Natural killer cell (primary cell): ENCODE results near the gene LHFPL3. TPM values are rescaled to one million over a fixed set of nuclear protein-coding genes. Genes with fewer than 3 reads are reported as not detected.

Experiments
- ATAC-seq, 3 donors: fragments of 150-1000 bp in 2 of 3; fragments of 200-7000 bp in 1 of 3; cut with Tn5 transposase; 1 replicate in 1 of 3; 2 replicates in 2 of 3; pipeline ENCODE4 v1.10.0; 2021; ENCODE audit warnings: mild to moderate bottlenecking in 2 of 3, moderate library complexity in 2 of 3
- DNase-seq, 2 donors: peaks; one replicate each; pipeline versions ENCODE4 v3.0.0 to v3.0.0-alpha.2; 2013 to 2021; ENCODE audit warnings: mixed read lengths in 1 of 2
- H3K27ac ChIP-seq: one replicate; pipeline ENCODE4 v1.5.1; 2013; ENCODE audit warnings: mild to moderate bottlenecking, low read length
- H3K27me3 ChIP-seq: one replicate; pipeline ENCODE4 v1.6.1; 2013; ENCODE audit warnings: low read length; ENCODE audit not compliant: control insufficient read depth, insufficient read depth
- H3K36me3 ChIP-seq: one replicate; pipeline ENCODE4 v1.6.1; 2013; ENCODE audit warnings: low read length; ENCODE audit not compliant: control insufficient read depth, insufficient read depth
- H3K4me1 ChIP-seq: one replicate; pipeline ENCODE4 v1.6.1; 2013; ENCODE audit warnings: low read length; ENCODE audit not compliant: control insufficient read depth, insufficient read depth
- H3K4me3 ChIP-seq: one replicate; pipeline ENCODE4 v1.5.1; 2013; ENCODE audit warnings: low read length
- H3K9me3 ChIP-seq: one replicate; pipeline ENCODE4 v1.6.1; 2013; ENCODE audit warnings: low read length; ENCODE audit not compliant: control insufficient read depth, insufficient read depth
- H3K27ac Mint-ChIP-seq, 2 donors: one replicate each; pipeline ENCODE4 v1.8.0; 2022; ENCODE audit warnings: mild to moderate bottlenecking in 2 of 2, mixed read lengths in 2 of 2, moderate library complexity in 1 of 2
- H3K27me3 Mint-ChIP-seq, 2 donors: one replicate each; pipeline ENCODE4 v1.8.0; 2022; ENCODE audit warnings: low read depth in 2 of 2, mixed read lengths in 2 of 2
- H3K36me3 Mint-ChIP-seq: one replicate; pipeline ENCODE4 v1.8.0; 2022; ENCODE audit warnings: mixed read lengths
- H3K4me1 Mint-ChIP-seq, 2 donors: one replicate each; pipeline ENCODE4 v1.8.0; 2022; ENCODE audit warnings: mixed read lengths in 2 of 2
- H3K4me3 Mint-ChIP-seq: one replicate; pipeline ENCODE4 v1.8.0; 2022; ENCODE audit warnings: mild to moderate bottlenecking, moderate library complexity, mixed read lengths
- H3K9me3 Mint-ChIP-seq, 2 donors: one replicate each; pipeline ENCODE4 v1.8.0; 2022; ENCODE audit warnings: mixed read lengths in 2 of 2
- CTCF ChIP-seq: fragments of 200-600 bp; IDR thresholded peaks from one replicate; pipeline ENCODE4 v1.8.0; 2022; ENCODE audit warnings: antibody characterized with exemption
- WGBS: methylation state at CpG from one replicate; pipeline ENCODE4 v1.1.7; 2013; ENCODE audit warnings: missing lambda C conversion rate; ENCODE audit not compliant: insufficient coverage; 5-methylcytosine and 5-hydroxymethylcytosine counted together
- intact Hi-C: fragments of 100-400 bp; cut with micrococcal nuclease; formaldehyde crosslinking; loops from one replicate; pipeline ENCODE4 v1.14.2; 2022
- total RNA-seq, 4 donors: library from RNA; stranded (reverse); fragments of 120-200 nt in 1 of 4; gene quantifications; one replicate each; pipeline versions ENCODE4 v1.2.3 to v1.2.4, GENCODE V29; 2013 to 2022

LHFPL3 gene
- total RNA-seq, 3 donors from 2014 or later (not counting 1 experiment from before 2014, with no cell fraction given) = not detected

- no peaks in the 10 kb centered on the region for H3K36me3 ChIP-seq
- H3K4me1 ChIP-seq = no peaks in the 10 kb centered on the region
- no peak for TF ChIP-seq CTCF
- peaks cover 3 to 9% of the 10 kb centered on the region in 2 donors for H3K27me3 Mint-ChIP-seq
- no peak overlapping the region for H3K4me3 Mint-ChIP-seq
- DNase-seq (no peak), ATAC-seq (no peak)
- H3K27ac ChIP-seq = no peak overlapping the region
- 87% methylated on average over 5 of the region's 5 CpGs for WGBS
- H3K27me3 ChIP-seq = no peaks in the 10 kb centered on the region
- no peak overlapping the region for H3K4me3 ChIP-seq
- intact Hi-C loops = no loop called here
- H3K9me3 Mint-ChIP-seq = no peaks in the 10 kb centered on the region
- H3K27ac Mint-ChIP-seq = no peak overlapping the region
- peaks cover 6 to 7% of the 10 kb centered on the region in 2 donors for H3K4me1 Mint-ChIP-seq
- no peaks in the 10 kb centered on the region for H3K36me3 Mint-ChIP-seq
- no peaks in the 10 kb centered on the region for H3K9me3 ChIP-seq
Observed at GRCh38 chr7:104898434-104898833, 570.0 kb downstream of the LHFPL3 start.

DNA sequence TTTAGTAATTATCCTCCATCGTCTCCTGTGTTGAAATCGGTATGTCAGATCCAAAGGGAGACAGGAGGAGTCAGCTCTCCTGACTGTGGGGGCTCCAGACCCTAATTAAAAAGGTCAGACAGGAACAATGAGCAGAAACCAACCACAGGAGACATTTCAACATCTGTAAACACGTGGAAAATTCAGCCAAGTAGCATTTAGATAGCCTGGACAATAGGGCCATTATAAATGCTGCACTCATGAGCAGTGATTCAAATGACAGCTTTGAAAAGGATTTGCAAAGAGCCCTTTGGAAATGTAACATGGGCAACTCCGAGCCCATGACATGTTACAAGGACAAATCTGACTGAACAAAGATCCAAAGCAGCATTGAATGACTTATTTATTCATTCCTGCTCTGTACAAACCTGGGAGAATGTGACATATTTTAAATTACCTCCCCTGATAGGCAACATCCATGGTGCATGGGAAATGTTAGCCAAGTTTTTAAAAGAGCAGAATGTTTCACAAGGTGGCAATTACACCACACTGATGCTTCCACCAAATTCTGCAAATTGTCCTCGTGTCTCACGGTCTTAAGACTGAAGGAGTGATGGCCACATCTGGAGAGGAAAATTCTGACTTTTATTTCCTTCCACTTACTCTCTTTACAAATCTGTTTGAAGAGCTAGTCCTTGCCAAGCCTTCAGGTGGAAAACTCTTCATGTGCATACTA, 572.3 kb downstream of the LHFPL3 start:
- H3K4me1 ChIP-seq = no peaks in the 10 kb centered on the region
- TF ChIP-seq CTCF = no peak
- H3K27ac ChIP-seq = no peak overlapping the region
- Mint-ChIP-seq H3K4me1 (peaks cover 6 to 7% of the 10 kb centered on the region in 2 donors), H3K9me3 (no peaks in the 10 kb centered on the region), H3K27ac (no peak overlapping the region), H3K36me3 (no peaks in the 10 kb centered on the region), H3K4me3 (no peak overlapping the region), H3K27me3 (peaks cover 0 to 3% of the 10 kb centered on the region in 2 donors)
- no peaks in the 10 kb centered on the region for H3K9me3 ChIP-seq
- DNase-seq (no peak), ATAC-seq (no peak)
- intact Hi-C loops = no loop called here
- WGBS = 82% methylated on average over 6 of the region's 6 CpGs
- no peaks in the 10 kb centered on the region for H3K27me3 ChIP-seq
- no peak overlapping the region for H3K4me3 ChIP-seq
- no peaks in the 10 kb centered on the region for H3K36me3 ChIP-seq

DNA sequence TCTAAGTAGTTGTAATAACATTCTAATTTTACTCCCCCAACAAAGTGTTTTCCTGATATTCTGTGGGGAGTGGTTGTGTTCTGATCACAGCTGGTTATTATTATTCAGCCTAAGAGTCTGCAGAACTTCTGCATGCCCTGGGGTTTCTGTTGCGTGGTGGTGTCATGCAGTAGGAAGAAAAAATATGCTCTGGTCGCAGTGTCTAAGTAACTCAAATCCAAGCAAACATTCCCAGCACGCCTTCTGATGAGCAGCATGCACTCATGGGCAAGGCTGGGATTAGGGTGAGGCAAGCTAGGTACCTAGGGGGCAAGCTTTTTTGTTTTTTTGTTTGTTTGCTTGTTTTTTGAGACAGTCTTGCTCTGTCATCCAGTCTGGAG, 572.8 kb downstream of the LHFPL3 start:
- 95% methylated on average over 3 of the region's 3 CpGs for WGBS
- H3K9me3 Mint-ChIP-seq = no peaks in the 10 kb centered on the region
- DNase-seq = no peak
- Histone ChIP-seq H3K4me3 (no peak overlapping the region), H3K36me3 (no peaks in the 10 kb centered on the region), H3K9me3 (no peaks in the 10 kb centered on the region), H3K27me3 (no peaks in the 10 kb centered on the region), H3K27ac (no peak overlapping the region), H3K4me1 (no peaks in the 10 kb centered on the region)
- H3K27me3 Mint-ChIP-seq = peaks cover 0 to 6% of the 10 kb centered on the region in 2 donors
- H3K4me1 Mint-ChIP-seq = peaks cover 6 to 7% of the 10 kb centered on the region in 2 donors
- no peak for TF ChIP-seq CTCF
- H3K27ac Mint-ChIP-seq = no peak overlapping the region
- intact Hi-C loops = no loop called here
- H3K36me3 Mint-ChIP-seq = no peaks in the 10 kb centered on the region
- no peak for ATAC-seq
- no peak overlapping the region for H3K4me3 Mint-ChIP-seq

DNA sequence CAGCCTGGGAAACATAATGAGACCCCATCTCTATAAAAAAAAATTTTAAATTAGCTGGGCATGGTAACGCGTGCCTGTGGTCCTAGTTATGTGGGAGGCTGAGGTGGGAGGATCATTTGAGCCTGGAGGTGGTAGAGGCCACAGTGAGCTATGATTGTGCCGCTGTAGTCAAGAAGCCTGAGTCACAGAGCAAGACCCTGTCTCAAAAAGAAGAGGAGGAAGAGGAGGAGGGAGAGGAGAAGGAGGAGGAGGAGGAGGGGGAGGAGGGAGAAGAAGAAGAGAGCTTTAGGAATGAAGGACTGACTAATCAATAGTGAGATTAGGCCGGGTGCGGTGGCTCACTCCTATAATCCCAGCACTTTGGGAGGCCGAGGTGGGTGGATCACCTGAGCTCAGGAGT, 573.8 kb downstream of the LHFPL3 start:
- ATAC-seq (no peak), DNase-seq (no peak)
- Histone ChIP-seq H3K4me1 (no peaks in the 10 kb centered on the region), H3K27ac (no peak overlapping the region), H3K27me3 (no peaks in the 10 kb centered on the region), H3K4me3 (no peak overlapping the region), H3K36me3 (no peaks in the 10 kb centered on the region), H3K9me3 (no peaks in the 10 kb centered on the region)
- H3K4me3 Mint-ChIP-seq = no peak overlapping the region
- no peaks in the 10 kb centered on the region for H3K36me3 Mint-ChIP-seq
- H3K4me1 Mint-ChIP-seq = peaks cover 4 to 5% of the 10 kb centered on the region in 2 donors
- intact Hi-C loops = no loop called here
- no peaks in the 10 kb centered on the region for H3K9me3 Mint-ChIP-seq
- WGBS = 97% methylated on average over 6 of the region's 6 CpGs
- peaks cover 0 to 7% of the 10 kb centered on the region in 2 donors for H3K27me3 Mint-ChIP-seq
- TF ChIP-seq CTCF = no peak
- H3K27ac Mint-ChIP-seq = no peak overlapping the region
